Spleen (tissue), 7 donors: ENCODE data around the gene SLC17A3.

Experiments used
- CTCF ChIP-seq, 11 experiments: fragments of 200-600 bp in 7 of 11; fragments of 450-650 bp in 4 of 11; sonication (generic) in 4 of 11; IDR thresholded peaks in 8 of 11; conservative IDR thresholded peaks in 3 of 11; 1 replicate in 7 of 11; 2 replicates in 4 of 11; pipeline versions ENCODE4 v1.4.0 to v1.8.0; 2016 to 2021; ENCODE audit warnings: antibody characterized with exemption in 11 of 11, inconsistent platforms in 4 of 11, mild to moderate bottlenecking in 1 of 11
- POLR2AphosphoS5 ChIP-seq, 3 donors: sonication (generic); formaldehyde crosslinking; IDR thresholded peaks; one replicate each; pipeline ENCODE4 v1.5.1; 2017; ENCODE audit warnings: antibody characterized with exemption in 3 of 3
- donor health status: DM: no; HTN: no; CAD: no; lungs with moderate emphysema.
- donor health status: DM: no; HTN: no; CAD: no.
- donor health status: DM: no; HTN: no; CAD: no.

DNA sequence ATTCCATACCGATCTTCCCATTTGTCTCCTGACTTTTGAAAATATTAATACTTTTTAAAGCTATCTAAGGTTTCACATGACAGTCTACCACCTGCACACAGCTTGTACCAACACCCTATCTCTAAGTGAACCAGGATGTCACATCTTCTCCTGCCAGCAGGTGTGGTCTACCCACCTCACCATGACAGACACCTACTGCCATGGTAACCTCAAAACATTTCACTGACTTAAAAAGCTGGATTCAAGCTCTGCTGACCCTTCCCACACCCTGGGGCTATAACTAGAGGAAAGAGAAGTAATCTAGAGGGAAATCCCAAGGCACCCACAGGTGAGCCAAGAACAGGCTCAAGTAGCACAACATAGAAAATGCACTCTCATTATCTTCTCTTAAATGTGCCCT lies 1.2 kb downstream of the SLC17A3 start:
- no peak for TF ChIP-seq CTCF (IDR thresholded peaks at IDR 0.05 in 8 of 11, conservative IDR thresholded peaks at IDR 0.05 in 3 of 11)
- no peak for TF ChIP-seq POLR2AphosphoS5 (IDR thresholded peaks at IDR 0.05)
